Esophagus muscularis mucosa (tissue), 3 donors: ENCODE results near the gene NABP1.

Experiments used
- POLR2A ChIP-seq: fragments of 450-650 bp; IDR thresholded peaks from one replicate; pipeline ENCODE4 v1.6.1; 2017; ENCODE audit warnings: antibody characterized with exemption, moderate library complexity, mild to moderate bottlenecking, low read depth
- POLR2AphosphoS5 ChIP-seq, 2 donors: sonication (generic); formaldehyde crosslinking; IDR thresholded peaks; one replicate each; pipeline ENCODE4 v1.6.1; 2017; ENCODE audit warnings: antibody characterized with exemption in 2 of 2
- TF ChIP-seq, protein P1 (sequence below), 3 experiments: fragments of 200-600 bp in 2 of 3; fragments of 450-650 bp in 1 of 3; sonication (generic) in 2 of 3; IDR thresholded peaks; one replicate each; pipeline ENCODE4 v1.5.1; 2017 to 2019; ENCODE audit warnings: antibody characterized with exemption in 3 of 3, mild to moderate bottlenecking in 2 of 3, moderate library complexity in 1 of 3

- TF ChIP-seq, protein P1, sequence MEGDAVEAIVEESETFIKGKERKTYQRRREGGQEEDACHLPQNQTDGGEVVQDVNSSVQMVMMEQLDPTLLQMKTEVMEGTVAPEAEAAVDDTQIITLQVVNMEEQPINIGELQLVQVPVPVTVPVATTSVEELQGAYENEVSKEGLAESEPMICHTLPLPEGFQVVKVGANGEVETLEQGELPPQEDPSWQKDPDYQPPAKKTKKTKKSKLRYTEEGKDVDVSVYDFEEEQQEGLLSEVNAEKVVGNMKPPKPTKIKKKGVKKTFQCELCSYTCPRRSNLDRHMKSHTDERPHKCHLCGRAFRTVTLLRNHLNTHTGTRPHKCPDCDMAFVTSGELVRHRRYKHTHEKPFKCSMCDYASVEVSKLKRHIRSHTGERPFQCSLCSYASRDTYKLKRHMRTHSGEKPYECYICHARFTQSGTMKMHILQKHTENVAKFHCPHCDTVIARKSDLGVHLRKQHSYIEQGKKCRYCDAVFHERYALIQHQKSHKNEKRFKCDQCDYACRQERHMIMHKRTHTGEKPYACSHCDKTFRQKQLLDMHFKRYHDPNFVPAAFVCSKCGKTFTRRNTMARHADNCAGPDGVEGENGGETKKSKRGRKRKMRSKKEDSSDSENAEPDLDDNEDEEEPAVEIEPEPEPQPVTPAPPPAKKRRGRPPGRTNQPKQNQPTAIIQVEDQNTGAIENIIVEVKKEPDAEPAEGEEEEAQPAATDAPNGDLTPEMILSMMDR (IDR thresholded peaks at IDR 0.05): no peak
- TF ChIP-seq POLR2A: no peak
- no peak for TF ChIP-seq POLR2AphosphoS5 (IDR thresholded peaks at IDR 0.05)
These were observed 28.9 kb downstream of the NABP1 start for GRCh38 chr2:191706791-191707190.
